Renal cortex interstitium (tissue), 11 donors: ENCODE results near the gene DTX1. TPM values are rescaled to one million over a fixed set of nuclear protein-coding genes. Genes with fewer than 3 reads are reported as not detected.

Source experiments
- DNase-seq, 11 donors: peaks; one replicate each; pipeline ENCODE4 v3.0.0-alpha.2; 2013; ENCODE audit warnings: low read depth in 9 of 11, low spot score in 4 of 11; ENCODE audit errors: extremely low read depth in 1 of 11
- polyA plus RNA-seq, 3 donors: library from polyadenylated mRNA; unstranded; fragments of 120-200 nt; gene quantifications; one replicate each; pipeline ENCODE4 v1.2.1, GENCODE V29; 2013; ENCODE audit not compliant: insufficient read length in 3 of 3

The DTX1 gene
- polyA plus RNA-seq, 3 donors, result 11.5 to 15.2 (median 13.1) TPM

DNA sequence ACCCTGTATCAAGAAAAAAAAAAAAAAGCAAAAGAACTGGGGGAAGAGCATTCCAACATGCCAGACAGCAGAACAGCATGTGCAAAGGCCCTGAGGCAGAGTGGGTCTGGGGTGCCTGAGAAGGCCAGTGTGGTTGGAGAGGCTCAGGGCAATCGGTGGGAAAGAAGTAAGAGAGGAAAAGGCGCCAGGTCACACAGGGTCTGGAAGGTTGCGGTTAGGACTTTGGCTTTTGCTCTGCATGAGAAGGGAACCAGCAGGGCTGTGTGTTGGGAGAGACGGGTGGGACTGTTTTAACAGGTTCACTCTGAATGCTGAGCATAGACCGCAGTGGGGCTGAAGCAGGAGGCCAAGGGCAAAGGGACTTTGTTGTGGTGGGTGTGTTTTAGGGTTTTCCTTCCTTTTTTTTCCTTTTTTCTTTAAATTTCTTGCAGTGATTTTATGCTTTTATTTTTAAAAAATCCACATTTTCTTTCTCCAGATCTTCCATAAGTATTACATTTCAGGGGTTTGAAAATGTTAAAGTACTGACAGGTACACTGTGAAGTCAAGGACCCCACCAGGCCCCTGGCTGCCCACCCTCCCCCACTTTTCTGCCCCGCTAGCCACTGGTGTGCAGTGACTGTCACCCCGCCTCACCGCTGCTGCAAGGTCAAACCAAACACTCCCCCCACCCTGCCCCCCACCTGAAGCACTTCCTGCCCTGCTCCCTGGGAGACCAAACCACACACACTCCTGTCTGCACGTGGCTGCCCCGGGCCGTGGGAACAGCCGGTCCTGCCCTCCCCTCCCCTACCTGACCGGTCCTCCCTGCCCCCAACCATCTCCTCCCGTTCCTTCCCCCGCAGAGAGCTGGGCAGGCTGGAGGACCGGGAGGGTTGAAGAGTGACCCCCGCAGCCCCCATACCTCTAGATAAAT, 30.0 kb downstream of the DTX1 start:
- DNase-seq, result no peak

DNA sequence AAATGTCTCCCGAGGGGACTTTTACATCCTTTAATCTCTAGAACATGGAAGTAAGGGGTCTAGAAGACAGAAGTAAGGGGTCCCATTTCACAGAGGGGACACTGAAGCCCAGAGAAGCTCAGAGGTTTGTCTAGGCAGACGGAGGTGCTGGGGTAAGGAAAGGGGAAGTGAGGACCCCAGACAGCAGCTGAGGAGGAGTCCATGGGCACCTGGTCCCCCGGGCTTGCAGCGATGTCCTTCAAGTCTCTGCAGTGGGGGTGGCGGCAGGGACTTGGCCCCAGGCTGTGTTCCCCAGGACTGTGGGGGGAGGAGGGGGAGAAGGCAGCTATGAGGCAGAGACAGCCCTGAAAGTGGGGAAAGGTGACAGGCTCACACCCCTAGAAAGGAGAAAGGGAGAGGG, 30.7 kb downstream of the DTX1 start:
- no peak for DNase-seq

DNA sequence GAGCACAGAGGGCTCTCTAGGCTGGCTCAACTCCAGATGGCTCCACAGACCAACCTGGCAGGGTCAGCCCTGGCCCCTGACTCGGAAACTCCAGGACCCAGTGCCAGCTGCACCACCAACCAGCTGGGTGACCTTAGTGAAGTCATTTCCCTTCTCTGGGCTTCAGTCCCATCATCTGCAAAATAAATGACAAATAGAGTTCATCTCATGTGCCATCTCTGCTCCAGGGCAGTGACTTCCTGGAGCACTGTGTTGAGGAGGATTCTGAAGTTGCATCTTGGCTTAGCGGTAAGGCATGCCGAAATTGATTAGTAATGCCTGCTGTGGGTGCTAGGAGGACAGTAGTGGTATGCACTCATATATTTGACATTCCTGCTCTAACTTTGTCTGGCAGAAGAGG, 31.5 kb downstream of the DTX1 start:
- no peak for DNase-seq

DNA sequence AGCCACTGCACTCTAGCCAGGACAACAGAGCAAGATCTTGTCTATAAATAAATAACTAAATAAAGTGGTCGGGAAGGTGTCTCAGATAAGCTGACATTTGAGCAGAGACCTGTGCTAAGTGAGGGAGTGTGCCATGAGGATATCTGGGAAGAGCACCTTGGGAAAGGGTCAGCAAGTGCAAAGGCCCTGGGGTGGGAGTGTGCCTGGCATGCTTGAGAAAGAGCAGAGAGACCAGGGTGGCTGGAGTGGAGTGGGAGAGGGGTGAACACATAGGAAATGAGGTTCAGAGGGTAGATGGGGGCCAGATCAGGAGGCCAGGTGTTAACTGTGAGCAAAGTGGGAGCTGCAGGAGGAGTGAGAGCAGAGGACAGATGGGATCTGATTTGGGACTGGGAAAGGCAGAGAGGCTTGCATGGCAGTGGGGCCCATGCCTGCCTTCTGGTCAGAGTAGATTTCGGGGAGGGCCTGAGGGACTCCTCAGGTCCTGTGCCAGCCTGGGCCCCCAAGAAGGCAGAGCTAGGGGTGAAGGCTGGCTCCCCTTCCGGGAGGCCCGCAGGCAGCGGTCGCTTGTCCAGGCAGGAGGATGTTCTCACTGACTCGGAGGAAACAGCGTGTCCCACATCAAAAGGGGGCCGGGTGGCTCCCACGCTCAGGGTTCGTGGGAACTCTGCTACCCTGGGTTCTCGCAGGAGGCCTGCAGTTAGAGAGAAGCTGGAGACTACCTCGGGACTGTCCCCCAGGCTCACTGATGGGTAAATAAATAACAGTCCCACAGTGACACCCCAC, 32.6 kb downstream of the DTX1 start:
- no peak for DNase-seq

DNA sequence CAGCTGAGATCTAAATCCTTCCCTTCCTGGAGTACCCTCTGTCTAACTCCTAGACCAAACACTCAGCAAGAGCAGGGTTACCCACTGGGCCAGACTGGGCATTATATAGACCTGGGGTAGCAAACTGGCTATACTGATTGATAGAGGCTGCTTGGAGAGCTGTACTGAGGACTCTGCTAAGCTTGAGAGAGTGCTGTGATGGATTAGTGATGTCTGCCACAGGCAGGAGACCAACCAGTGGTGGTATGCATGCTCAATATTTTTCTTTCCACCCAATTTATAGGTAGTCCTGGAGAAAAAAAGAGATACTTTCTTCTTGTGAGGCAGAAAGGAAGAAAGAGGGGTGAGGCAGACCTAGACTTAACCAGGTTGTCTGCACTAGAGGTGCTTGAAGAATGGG, 33.3 kb downstream of the DTX1 start:
- no peak for DNase-seq

DNA sequence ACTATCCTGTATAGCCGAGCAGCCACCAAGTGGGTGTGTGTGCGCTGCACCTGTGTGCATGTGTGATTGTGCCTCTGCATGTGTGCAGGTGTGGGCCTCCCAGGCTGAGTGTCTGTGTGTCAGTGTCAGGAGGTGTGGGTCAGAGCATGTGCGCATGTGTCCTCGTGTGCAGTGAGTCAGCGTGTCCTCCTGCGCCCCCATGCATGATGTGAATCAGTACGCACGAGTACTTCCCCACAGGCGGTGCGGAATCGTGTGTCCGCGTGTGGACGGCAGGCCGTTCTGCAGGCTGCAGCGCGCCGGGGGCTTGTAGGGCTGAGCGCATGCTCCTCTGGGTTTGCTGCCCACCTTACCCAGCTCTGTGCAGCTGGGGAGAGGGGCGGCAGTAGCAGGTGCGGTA, 34.2 kb downstream of the DTX1 start:
- DNase-seq, result no peak

DNA sequence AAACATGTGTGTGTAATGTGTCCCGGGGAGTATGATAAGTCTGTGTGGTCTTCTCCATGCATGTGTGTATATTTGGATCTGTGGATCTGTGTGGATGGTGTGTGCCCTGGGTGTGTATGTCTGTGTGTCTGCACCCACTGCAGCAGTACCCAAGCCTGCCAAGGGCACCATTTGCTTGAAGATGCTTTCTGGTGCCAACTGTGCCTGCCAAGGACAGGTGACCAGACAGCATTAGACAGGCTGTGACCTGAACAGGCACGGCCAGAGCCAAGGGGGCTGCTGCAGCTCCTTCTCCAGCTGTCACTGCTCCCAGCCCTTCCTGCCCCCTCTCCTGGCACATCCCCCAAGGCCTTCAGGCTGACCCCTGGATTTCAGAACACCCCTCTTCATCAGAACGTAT, 35.0 kb downstream of the DTX1 start:
- no peak for DNase-seq

DNA sequence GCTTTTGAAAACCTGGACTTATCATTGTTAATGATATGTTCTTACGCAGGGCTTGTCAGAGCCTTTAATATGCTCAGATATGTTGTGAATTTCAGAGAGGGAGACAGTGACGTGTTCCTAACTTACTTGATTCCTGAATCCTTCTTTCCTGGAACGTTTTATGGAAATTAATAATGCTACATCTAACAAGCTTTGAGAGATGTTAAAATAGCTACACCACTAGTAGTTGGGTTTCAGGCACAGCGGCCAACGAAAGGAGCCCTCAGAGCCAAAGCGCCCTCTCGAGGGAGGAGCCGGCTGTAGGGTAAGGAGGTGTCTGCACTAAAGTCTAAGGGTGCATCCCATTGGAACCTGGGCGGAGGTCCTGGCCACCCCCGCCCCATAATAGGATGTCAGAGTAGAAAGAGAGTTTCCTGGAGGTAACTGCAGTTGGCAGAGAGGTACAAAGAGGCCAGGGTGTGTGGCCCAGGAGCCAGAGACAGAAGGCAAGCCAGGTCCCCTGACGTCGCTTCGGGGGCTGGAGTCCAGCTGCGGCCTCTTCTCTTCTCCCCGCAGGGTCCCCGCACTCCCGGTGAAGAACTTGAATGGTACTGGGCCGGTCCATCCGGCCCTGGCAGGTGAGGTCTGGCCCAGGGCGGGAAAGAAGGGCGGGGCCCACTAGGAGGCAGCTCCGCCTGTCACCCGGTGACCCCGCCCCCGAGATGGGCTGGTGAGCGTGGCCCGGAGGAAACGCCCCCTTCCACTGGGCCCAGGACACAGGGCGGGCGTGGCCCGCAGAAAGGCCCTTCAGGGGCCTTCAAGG, 36.3 kb downstream of the DTX1 start:
- DNase-seq, result peak in 1 of 11 donors; percentile 25

DNA sequence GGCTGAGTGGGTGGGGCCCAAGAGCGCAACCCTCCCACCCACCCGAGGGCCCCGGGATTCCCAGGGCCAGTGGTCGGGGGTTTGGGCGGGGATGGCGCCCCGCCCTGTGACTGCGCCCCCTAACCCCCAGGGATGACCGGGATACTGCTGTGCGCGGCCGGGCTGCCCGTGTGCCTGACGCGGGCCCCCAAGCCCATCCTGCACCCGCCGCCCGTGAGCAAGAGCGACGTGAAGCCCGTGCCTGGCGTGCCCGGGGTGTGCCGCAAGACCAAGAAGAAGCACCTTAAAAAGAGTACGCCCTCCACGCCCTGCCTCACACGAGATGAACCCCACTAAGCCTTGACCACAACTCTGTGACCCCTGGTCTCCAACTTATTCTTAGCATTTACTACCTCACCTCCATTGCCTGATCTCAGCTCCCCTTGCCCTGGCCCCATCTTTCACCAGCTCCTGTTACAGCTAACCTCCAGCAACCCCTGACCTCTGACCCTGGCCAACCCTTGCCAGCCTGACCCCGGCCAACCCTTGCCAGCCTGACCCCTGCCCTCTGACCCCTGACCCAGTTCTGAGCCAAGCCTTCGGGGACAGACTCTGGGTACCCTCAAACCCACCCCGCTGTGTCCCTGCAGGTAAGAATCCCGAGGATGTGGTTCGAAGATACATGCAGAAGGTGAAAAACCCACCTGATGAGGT, 37.0 kb downstream of the DTX1 start:
- DNase-seq, result no peak

DNA sequence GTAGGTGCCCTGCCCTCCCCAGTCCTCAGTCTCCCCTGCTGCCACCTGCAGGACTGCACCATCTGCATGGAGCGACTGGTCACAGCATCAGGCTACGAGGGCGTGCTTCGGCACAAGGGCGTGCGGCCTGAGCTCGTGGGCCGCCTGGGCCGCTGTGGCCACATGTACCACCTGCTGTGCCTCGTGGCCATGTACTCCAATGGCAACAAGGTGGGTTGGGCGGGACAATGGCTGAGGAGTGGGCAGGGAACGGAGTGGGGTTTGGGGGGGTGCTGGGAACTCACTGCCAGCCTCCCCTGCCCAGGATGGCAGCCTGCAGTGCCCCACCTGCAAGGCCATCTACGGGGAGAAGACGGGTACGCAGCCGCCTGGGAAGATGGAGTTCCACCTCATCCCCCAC, 38.2 kb downstream of the DTX1 start:
- DNase-seq, result no peak

DNA sequence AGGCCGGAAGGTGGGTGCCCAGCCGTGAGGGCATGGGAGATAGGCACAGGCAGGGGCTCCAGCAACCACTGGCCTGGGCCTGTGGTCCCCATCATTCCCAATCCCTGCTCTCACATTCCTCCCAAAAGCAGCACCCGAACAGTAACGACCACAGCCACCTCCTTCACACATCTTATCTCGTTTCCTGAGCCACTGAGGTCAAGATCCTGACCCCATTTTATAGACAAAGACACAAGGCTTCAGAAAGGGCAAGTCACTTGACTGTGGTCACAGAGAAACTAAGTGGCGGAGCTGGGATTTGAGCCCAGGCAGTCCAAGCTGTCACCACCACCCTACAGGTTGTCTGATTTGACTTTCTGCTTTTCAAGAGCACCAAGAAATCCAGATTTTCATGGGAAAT, 38.9 kb downstream of the DTX1 start:
- DNase-seq, result no peak

DNA sequence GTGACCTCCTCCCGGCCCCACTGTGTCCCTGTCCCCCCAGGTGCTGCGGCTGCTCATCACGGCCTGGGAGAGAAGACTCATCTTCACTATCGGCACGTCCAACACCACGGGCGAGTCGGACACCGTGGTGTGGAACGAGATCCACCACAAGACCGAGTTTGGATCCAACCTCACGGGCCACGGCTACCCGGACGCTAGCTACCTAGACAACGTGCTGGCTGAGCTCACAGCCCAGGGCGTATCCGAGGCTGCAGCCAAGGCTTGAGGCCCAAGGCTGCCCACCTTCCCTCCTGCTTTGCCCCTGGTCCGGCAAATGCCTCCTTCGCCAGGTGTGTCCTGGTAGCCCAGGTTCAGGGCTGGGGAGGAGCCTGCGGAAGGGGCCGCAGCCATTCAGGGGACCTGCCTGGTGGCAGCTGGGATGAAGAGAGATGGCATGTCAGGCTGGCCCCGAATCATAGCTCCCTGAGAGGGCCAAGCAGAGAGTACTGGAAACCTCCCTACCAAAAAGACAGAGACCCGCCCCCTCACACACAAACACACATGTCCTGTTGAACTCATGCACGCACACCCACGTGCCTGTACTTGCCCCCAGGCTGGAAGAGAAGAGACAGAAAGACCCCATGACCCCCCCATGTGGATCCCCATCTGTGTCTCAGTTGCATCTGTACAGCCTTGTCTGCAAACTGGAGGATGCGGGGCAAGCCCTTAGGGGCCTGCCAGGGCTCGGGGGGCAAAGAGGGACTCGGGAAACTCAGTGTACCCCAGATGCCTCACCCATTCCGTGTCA, 40.3 kb downstream of the DTX1 start:
- no peak for DNase-seq

DNA sequence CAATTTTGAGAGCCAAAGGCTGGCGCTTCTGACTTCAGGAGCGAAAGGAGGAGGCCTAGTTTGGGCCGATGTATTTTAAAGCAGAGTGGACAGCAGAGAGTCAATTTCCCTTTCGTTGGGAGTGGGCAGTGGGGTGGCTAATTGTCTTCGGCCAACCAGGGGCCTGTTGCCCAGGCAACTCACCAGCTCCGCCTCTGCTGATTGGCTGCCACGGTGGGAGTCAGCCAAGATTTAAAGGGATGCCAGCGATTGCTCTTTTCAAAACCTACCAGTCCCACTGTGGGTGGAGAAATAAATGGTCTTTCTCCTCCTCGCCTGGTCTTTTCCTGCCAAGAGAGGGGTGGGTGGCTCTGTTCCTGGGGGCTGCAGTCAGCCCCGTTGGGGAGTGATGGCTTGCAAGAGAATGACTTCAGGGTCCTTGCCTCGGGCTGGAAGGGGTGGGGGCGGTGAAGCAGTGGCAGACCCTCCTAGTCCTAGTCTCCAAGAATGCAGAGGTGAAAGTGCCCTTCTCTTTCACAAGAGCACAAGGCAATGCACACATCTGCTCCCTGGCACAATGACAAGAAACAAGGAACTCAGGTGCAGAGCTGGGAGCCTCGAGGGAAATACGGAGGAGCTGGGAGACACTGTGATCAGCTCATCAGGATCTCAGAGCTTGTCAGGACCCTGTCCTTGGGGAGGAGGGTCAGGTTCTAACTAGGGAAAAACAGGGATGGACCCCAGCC, 41.3 kb downstream of the DTX1 start:
- DNase-seq, result peak in 1 of 11 donors; percentile 25

DNA sequence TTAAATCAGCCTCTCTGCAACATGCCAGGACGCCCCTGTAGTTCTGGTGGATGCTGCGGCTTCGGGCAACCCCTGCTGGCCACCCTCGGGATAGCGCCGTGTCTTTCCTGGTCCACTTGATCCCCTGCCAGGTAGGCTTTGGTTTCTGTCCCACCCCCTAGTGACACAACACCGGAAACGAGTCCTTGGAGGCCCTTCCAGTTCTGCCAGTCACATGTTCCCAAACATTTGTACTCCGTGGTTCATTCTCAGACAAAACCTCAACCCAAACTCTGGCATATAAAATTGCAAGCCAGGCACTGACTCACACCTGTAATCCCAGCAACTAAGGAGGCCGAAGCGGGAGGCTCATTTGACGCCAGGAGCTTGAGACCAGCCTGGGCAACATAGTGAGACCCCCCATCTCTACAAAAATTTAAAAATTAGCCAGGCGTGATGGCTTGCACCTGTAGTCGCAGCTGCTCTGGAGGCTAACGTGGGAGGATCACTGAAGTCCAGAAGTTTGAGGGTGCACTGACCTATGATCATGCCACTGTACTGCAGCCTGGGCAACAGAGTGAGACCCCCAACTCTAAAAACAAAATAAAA, 42.0 kb downstream of the DTX1 start:
- DNase-seq, result peak; percentile 53 to 71 (median 66)

DNA sequence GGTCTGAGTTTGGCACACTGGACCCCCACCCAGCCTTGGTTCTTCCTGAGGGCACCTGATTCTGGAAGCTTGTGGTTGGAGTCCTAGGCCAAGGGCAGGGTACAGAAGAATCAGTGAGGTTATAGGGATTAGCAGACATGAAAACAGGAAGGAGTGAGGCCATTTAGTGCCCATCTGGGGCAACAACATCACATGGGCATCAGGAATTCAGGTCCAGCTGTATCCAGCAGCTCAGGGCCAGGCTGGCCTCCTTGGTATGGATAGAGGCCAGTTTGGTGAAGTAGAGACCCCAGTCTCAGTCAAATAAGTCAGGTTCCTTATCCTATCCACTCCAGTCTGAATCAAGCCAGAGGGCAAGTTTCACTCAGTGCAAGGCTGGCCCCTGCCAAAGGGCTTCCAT, 42.8 kb downstream of the DTX1 start:
- no peak for DNase-seq

DNA sequence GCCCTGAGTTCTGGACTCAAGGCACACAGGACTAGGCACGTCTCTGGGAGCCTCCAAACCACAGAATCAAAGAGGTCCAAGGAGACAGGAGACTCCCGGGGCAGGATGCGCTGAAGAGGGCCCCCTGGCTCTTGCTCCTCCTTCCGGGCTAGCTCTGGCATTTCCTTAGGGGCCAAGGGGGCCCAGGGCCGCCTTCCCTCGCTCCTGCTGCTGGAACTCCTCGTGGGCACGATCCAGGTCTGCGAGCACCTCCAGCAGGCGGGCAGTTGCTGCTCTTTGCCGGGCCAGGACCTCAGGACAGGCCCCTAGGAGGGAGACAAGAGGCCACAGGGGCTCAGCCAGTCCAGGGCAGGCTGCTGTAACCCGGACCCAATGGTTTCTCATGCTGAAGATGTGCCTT, 43.2 kb downstream of the DTX1 start:
- DNase-seq, result no peak

DNA sequence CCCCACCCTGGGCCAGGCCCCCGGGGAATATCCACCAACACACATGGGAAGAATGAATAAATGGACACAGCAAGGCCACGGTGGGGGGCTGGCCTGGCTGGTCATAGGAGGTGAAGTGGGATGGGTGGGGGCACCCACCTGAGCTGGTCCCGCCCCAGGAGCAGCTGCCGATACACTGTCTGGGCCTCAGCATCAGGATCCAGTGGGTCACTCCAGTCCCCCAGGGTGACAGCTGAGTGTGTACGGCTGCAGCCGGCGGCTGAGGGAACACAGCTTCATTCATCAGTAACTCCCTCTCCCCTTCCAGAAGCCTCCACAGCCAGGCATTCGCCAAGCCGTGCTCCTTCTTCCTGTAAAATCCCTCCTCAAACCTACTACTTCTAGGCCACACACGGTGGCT, 45.2 kb downstream of the DTX1 start:
- DNase-seq, result no peak
